Sciatic nerve (tissue), 2 donors: ENCODE measurements around the gene CPLANE1. TPM values are rescaled to one million over a fixed set of nuclear protein-coding genes. Genes with fewer than 3 reads are reported as not detected.
"Not testable (repeated sequence)": the region's sequence is repeated elsewhere in the genome, so short reads cannot be mapped to it uniquely, and the experiment has no call there.

Source experiments
- ATAC-seq: fragments of 200-7000 bp; cut with Tn5 transposase; one replicate; pipeline ENCODE4 v1.9.1; 2020; ENCODE audit warnings: mild to moderate bottlenecking, moderate library complexity
- DNase-seq: peaks from one replicate; pipeline ENCODE4 v3.0.0-alpha.2; 2020; ENCODE audit warnings: low spot score
- intact Hi-C: fragments of 100-400 bp; cut with DNase I; formaldehyde crosslinking; loops from one replicate; pipeline ENCODE4 v1.14.2; 2022
- total RNA-seq: library from RNA; stranded (reverse); fragmentation: NEBNext Ultra II Directional; extraction: Animal tissue kit (Norgen Biotek cat#: 25700); gene quantifications from one replicate; pipeline ENCODE4 v1.2.1, GENCODE V29; 2021
- donor health status: DM: no; HTN: no; CAD: no.
- donor health status: DM: no; HTN: no; CAD: no.

CPLANE1 gene
- total RNA-seq, result 53.7 TPM

DNA sequence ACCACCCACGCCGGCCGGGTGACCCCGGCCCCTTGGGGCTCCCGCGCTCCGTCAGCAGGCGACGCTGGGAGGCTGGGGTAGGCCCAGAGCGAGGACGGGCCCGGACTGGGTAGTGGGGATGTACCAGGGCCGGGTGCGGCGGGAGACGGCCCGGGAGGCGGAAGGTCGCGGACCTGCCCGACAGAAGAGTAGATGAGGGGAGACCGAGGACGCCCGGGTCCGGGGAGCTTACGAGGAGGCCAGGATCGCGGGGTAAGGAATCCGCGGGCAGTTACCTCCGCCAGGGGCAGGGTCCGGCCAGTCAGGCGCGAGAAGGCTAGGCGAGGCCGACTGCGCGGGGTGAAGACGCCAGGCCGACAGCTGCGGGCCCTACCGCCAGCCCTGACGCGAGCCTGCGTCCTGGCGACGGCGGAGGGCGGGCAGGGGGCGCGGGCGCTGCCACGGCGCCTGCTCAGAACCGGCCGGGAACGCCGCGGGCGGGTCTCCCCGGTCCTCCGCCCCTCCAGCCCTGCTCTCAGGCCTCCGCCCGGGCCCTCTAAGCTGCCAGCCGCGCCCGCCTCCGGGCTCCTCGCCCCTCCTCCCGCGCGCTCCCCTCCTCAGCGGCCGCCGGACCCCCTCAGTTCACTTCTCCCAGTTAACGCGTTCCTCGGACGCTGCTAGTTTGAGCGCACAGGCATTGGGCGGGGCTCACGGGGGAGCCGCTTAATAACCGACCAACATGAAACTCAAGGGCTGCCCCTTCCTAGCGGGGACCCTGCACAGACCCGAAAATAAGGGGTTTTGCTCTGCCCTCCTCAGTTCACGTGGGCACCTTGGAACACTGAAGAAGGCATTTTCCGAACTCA, at the start of gene CPLANE1:
CPLANE1 (minus strand) TSS at position 407 of the 845 bp plus-strand sequence. CDS start 1,678 bp downstream, outside the sequence.
- ATAC-seq, result peak; percentile 94
- intact Hi-C loops, result no loop called here
- peak; percentile 86 for DNase-seq

DNA sequence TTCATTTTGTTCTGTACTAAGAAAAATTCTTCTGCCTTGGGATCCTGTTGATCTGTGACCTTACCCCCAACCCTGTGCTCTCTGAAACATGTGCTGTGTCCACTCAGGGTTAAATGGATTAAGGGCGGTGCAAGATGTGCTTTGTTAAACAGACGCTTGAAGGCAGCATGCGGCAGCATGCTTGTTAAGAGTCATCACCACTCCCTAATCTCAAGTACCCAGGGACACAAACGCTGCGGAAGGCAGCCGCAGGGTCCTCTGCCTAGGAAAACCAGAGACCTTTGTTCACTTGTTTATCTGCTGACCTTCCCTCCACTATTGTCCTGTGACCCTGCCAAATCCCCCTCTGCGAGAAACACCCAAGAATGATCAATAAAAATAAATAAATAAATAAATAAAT, 47.1 kb upstream of the CPLANE1 start:
- DNase-seq, intact Hi-C loops: not testable (repeated sequence)

DNA sequence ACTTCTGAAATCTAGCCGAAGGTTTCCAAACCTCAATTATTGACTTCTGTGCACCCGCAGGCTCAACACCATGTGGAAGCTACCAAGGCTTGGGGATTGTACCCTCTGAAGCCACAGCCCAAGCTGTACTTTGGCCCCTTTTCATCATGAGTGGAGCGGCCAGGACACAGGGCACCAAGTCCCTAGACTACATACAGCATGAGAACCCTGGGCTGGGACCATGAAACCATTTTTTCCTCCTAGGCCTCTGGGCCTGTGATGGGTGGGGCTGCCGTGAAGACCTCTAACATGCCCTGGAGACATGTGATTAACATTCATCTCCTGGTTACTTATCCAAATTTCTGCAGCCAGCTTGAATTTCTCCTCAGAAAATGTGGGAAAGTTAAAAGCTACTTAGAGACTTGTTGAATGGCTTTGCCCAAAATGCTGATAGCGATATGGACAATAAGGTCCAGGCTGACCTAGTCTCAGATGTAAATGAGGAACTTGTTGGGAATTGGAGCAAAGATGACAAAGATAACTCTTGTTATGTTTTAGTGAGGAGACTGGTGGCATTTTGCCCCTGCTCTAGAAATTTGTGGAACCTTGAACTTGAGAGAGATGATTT, 34.1 kb upstream of the CPLANE1 start:
- ATAC-seq (no peak), DNase-seq (no peak)
- intact Hi-C loops, result no loop called here

More for the DNA sequence above, 47.1 kb upstream of the CPLANE1 start:
- not testable (repeated sequence) for ATAC-seq

DNA sequence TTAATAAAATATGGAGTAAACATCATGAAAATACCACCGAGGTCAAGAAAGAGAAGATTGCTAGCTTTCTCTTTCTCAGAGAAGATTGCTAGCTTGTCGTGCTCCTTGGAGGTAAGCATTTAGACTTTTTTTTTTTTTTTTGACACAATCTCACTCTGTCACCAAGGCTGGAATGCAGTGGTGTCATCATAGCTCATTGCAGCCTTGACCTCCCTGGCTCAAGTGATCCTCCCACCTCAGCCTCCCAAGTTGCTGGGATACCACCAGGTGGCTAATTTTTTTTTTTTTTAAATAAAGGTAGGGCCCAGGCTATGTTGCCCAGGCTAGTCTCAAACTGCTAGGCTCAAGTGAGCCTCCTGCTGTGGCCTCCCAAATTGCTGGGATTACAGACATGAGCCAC, 26.3 kb upstream of the CPLANE1 start:
- ATAC-seq, result no peak
- DNase-seq, result no peak
- intact Hi-C loops, result no loop called here

DNA sequence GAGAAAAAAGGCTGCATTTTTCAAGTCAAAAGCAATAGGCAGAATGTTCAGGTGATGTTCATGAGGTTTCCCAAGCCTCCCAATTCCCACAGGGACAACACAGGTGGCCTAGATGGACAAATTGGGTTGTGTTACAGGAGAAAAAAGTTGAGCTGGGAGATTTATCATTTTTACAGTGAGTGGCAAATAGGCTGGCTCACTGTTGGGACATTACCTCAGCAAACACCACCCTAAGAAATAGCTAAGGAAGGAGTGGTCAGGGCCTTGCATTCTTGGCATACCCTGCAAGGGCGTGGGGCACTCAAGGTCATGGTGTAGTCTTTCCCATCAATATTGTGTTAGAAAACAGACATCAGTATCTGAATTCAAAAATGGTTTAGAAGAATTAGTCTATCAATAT, 23.3 kb upstream of the CPLANE1 start:
- intact Hi-C loops, result no loop called here
- DNase-seq (no peak), ATAC-seq (peak; percentile 83)

DNA sequence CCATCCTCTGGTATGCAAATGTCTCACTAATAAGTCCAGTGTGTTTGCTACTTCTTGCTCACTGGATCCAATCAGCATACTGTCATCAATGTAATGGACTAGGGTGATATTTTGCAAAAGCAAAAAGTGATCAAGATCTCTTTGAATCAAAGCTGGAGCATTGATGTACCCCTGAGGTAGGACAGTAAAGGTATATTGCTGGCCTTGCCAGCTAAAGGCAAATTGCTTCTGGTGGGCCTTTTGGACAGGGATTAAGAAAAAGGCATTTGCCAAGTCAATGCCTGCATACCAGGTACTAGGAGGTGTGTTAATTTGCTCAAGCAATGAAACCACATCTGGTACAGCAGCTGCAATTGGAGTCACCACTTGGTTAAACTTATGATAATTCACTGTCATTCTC, 18.9 kb upstream of the CPLANE1 start:
- ATAC-seq, intact Hi-C loops, DNase-seq: not testable (repeated sequence)

DNA sequence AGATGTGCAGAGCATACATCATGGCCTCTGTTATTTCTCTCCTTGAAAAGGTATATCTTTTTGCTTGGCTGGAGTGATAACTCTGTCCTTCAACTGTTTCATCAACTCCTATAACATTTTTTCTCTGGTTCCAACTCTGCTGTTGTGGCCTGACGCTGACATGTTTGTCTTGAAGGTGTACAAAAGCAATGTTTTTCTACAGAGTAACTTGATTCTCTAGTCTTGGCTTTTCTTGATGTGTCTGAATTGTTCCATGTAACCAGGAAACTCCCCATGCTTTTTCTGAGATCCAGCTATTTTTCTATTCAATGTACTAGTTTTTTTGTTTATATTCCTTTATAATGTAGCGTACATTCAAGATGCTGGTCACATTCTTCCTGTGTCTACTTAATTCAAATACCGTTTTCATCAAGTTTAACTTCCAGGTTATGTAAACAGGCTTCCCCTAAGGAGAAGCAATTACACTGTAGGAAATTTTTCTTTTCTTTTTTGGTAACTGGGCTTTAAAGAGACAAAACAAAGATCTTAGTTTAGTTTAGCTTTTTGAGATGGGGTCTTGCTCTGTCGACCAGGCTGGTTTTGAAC, 6.7 kb upstream of the CPLANE1 start:
- no peak for DNase-seq
- ATAC-seq, result no peak
- intact Hi-C loops, result no loop called here

DNA sequence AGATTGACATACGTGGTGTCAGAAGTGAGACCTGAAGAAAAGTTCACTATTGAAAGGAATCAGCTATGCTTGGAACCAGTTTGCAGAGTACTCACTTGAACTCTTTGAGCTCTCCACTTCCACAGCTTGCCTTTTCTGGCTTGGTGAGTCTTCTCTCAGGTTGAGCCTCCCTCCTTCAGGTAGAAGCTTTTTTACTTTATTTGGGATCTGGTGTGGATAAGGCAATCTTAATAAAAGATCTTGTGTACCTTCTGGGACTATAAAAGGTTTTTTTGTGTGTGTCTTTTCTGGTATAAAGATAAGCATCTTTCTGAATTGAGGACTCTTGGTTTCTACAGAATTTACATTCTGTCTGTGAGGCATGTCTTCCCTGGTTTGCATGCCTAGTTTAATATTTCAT, 5.4 kb upstream of the CPLANE1 start:
- no peak for ATAC-seq
- no peak for DNase-seq
- intact Hi-C loops, result no loop called here

DNA sequence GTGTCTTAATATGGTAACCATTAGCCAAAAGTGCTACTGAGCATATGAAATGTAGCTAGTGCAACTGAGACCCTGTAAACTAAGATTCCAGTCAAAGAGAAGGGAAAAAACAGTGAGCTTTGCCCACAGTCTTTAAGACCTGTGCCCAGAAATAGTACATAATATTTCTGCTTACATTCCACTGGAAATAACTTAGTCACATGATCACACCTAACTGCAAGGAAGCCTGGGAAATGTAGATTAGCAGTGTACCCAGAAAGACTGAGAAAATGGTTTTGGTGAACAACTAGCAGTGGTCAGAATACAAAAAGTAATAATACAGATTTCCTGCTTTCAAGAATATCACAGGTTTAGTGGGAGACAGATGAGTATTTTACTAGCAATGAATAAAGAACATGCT, 2.5 kb upstream of the CPLANE1 start:
- no peak for ATAC-seq
- intact Hi-C loops, result no loop called here

DNA sequence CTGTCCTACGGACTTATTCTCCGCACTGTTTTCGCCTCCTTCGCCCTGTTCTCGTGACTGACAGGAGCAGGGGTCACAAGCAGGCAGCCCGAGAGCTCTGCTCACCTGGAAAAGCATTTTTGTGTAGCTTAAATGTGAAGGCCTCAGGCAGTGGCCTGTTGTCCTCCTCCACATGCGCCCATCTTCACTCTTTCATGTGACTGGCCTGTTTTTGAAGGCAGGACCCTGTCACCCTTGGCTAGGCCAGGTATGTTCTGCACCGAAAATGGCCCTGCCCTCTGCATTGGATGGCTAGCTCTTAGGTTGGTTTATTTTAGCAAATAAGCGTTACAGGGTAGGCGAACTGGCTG, 614 bp upstream of the CPLANE1 start:
- DNase-seq (no peak), ATAC-seq (peak; percentile 11)
- intact Hi-C loops, result no loop called here

More for the DNA sequence above, 2.5 kb upstream of the CPLANE1 start:
- no peak for DNase-seq

DNA sequence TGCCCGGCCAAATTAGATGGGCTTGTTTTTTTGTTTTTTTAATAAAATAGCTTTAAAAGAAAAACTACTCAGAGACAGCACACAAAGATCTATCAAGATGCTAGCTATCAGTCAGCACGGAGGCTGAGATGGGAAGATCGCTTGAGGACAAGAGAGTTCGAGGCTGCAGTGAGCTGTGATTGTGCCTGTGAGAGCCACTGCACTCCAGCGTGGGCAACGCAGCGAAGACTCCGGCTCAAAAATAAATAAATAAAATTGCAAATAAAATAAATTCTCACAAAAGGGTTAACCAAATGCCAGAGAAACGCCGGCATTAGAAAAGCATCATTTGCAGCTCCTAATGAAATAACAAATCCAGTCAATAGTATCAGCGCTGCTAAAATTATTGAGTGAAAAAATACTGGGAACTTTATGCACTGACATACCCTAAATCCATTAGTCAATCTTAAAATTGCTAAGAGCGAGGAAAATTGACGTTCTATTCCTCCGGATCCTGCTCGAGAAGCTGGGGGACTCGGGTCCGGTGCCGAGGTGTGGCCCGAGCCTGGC, 681 bp downstream of the CPLANE1 start:
- ATAC-seq (no peak), DNase-seq (no peak)
- intact Hi-C loops, result no loop called here

DNA sequence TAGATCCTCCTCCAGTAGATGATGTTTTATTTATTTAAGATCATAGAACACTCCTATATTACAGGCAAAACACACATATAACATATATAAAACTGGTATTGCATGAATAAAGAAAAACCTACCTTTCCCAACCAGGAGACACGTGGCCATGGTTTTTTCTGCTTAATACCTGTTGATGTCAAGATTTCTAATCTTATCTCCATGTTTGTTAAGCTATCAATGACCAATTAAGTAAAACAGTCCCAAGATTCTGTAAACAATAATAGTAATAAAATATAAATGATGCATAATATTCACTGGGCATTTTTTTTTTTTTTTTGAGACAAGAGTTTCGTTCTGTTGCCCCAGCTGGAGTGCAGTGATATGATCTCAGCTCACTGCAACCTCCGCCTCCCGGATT, 1.7 kb downstream of the CPLANE1 start:
- DNase-seq (no peak), ATAC-seq (no peak)
- intact Hi-C loops, result no loop called here

DNA sequence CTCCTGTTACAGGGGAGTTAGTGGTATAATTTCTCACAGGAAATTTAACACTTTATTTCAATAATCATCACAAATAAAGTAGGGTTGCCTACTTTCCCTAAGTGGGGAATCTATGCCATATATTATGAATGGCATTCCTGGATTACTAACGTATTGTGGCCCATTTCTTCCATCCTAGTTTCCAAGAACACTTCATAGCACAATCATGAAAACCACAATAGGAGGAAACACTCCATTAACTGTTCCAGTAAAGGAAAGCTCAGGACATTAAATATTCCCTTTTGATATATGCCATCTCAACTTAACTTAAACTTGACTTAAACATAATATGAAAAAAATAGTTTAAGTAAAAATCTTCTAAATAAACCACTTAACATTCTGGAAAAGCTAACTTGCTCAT, 2.1 kb downstream of the CPLANE1 start:
- DNase-seq, result no peak
- intact Hi-C loops, result no loop called here

DNA sequence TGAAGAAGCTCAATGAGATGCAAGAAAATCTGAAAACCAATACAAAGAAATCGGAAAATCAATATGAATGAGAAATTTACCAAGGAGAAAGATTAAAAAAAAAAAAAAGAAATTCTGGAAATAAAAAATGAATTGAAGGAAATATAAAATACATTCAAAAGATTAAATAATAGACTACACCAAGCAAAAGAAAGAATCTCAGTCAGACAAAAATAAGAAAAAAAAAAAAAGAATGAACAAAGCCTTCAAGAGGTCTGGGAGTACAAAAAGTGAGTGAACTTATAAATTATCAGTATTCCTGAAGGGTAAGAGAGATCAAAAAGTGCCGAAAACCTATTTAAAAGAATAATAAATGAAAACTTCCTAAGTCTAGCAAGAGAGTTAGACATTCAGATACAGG, 14.9 kb downstream of the CPLANE1 start:
- intact Hi-C loops, result no loop called here
- no peak for DNase-seq
- ATAC-seq, result no peak

More for the DNA sequence above, 2.1 kb downstream of the CPLANE1 start:
- no peak for ATAC-seq

DNA sequence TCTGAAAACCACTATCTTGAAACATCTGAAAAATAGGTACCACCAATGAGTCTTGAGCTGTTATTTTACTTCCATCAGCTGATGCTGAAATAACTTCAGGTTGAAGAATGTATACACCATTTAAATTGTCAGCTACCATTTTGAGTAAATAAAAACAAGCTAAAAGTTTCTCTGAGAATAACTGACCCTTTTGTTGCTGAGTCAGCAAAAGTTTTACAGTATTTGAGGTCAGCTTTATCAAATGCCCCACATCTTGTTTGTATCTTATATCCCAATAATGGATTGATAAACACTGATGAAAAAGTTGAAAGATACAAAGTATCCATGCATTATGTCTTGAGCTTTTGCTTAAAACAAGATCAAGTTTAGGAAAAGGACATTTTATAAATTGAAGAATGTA, 22.8 kb downstream of the CPLANE1 start:
- ATAC-seq, result no peak
- no peak for DNase-seq
- intact Hi-C loops, result no loop called here

DNA sequence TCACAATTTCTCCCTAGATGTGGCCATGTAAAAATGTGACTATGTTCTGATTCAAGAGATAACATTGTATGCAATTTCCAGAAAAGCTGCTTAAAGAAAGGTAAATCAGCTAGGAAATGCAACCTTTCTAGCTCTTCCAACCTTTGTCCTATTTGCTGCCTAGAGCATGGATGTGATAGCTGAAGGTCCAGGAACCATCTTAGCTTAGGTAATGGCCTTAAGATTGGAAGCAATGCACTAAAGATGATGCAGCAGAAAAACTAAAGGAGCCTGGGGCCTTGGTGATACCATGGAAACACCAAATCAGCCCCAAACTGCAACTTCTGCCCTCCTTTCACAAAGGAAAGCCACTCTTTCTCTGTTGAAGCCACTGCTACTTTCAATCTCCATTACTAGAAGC, 27.0 kb downstream of the CPLANE1 start:
- ATAC-seq (no peak), DNase-seq (no peak)
- intact Hi-C loops, result no loop called here

DNA sequence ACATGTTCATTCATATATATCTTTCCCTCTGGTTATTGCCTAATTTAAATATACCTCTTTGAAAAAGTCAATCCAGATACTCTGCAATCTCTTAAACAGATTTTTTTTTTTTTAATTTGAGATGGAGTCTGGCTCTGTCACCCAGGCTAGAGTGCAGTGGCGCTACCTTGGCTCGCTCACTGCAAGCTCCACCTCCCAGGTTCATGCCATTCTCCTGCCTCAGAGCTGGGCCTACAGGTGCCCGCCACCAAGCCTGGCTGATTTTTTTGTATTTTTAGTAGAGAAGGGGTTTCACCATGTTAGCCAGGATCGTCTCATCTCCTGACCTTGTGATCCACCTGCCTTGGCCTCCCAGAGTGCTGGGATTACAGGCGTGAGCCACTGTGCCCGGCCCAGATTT, 28.8 kb downstream of the CPLANE1 start:
- DNase-seq, intact Hi-C loops, ATAC-seq: not testable (repeated sequence)

DNA sequence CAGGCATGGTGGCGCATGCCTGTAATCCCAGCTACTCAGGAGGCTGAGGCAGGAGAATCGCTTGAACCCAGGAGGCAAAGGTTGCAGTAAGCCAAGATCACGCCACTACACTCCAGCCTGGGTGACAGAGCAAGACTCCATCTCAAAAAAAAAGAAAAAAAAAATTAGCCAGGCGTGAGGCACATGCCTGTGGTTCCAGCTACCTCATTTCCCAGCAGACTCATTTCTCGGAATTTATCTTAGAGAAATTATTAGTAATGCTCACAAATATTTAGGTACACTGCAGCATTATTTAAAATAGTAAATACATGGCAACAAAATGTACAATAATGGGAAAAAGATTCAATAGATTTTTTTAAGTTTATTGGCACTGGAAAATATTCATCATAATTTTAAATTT, 29.8 kb downstream of the CPLANE1 start:
- DNase-seq, intact Hi-C loops, ATAC-seq: not testable (repeated sequence)

DNA sequence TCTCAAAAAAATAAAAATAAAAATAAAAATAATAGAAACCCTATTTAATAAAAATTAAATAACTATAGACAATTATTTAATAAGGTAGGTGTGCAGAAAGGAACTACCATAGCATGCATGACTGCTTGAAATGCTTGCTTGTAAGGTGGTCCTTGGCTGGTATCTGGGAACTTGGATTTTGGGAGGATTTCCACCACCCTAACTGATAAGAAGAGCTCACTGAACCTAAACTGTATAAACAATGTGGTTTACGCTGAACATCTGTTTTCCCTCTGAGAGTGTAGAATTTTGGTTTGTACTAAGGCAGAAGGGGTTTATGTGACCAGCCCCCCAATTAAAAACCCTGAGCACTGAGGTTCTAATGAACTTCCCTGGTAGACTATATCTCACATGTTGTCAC, 31.2 kb downstream of the CPLANE1 start:
- intact Hi-C loops, result no loop called here
- ATAC-seq, result no peak
- no peak for DNase-seq

DNA sequence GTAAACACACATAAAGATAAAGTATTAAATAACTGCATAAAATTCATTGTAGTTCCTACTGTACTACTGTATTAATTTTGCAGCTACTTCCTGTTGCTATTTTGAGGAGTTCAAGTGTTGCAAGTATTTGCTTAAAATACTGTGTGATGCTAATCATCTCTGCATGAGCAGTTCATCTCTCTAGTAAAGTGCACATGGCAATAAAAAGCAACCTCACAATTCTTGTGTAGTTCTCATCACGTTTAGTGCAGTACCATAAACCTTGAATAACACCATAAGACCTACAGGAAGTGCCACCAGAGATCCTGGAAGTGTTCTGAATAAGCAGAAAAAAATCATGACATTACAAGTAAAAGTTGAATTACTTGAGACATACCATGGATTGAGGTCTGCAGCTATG, 34.6 kb downstream of the CPLANE1 start:
- ATAC-seq (no peak), DNase-seq (no peak)
- intact Hi-C loops, result no loop called here
